NCI-H1092 treated with DMSO at 0.1 percent for 48 hours (cell line): ENCODE data around the gene GLYR1.

ENCODE experiments used
- DNase-seq: peaks from one replicate; lab custom pipeline; 2025; lab: John Stamatoyannopoulos, UW

Gene GLYR1

DNA sequence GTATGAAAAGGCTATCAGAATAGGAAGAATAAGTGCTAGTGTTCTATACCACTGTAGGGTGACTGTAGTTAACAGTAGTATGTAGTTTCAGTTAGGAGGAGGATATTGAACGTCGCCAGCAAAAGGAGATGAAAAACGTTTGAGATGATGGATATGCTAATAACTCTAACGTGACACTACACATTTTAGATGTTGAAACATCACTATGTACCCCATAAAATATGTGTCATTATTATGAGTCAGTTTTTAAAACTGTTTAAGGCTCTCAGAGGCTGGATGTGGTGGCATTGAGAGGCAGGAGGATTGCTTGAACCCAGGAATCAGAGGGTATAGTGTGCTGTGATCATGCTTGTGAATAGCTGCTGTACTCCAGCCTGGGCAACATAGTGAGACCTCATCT, 32.0 kb upstream of the GLYR1 start:
- no peak for DNase-seq

DNA sequence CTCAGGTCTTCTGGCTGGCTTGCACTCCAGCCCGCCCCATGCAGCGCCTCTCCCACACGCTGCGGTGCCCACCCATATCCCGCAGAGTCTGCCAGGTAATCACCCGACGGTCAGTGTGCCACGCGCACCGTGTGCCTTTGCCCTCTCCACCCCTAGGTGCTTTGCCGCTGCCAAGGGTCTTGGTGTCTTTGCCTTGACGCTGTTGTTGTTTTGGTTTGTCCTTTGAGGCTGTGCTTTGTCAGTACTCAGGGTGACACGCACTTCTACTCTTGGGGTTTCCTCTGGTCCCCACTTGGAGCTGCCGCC, 30.2 kb upstream of the GLYR1 start:
- DNase-seq = no peak

DNA sequence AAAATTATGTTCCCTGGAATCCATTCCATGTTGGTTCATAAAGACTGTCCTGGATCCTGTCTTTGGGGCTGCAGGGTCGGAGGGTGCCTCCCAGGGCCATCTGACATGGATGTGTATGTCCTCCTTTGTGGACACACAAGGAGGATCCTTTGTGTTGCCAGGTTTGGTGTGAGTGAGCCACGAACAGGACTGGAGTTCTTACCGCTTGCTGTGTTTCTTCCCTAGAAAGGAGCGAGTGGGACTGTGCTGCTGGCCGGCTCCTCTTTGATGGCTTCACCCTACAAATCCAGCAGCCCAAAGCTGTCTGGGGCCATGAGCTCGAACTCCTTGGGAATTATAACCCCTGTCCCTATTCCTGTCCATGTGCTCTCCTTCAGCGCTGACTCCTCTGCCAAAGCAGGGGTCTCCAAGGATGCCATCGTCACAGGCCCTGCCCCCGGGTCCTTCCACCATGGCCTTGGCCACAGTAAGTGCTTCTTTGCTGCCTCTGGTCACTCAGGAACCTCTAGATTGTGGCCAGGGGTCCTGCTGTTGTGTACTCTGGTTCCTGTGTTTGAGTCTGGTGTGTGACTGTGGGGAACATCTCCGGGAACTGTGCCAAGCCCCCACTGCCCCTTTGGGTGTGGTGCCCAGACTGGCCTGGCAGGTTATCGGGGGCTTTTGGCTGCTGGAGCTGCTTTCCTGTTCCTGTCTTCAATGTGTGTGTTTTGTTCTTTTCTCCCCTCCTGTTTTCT, 29.7 kb upstream of the GLYR1 start:
- no peak for DNase-seq

DNA sequence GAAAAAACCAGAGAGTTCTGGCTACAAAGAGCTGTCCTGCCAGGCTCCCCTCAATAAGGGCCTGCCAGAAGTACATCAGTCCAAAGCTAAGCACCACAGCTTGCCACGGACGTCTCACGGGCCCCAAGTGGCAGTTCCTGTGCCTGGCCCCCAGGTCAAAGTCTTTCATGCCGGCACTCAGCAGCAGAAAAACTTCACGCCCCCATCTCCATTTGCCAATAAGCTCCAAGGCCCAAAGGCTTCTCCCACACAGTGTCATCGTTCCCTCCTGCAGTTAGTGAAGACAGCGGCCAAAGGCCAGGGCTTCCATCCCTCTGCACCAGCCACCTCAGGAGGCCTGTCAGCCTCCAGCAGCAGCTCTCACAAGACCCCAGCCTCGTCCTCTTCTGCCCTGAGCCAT, 27.6 kb upstream of the GLYR1 start:
- DNase-seq = no peak

DNA sequence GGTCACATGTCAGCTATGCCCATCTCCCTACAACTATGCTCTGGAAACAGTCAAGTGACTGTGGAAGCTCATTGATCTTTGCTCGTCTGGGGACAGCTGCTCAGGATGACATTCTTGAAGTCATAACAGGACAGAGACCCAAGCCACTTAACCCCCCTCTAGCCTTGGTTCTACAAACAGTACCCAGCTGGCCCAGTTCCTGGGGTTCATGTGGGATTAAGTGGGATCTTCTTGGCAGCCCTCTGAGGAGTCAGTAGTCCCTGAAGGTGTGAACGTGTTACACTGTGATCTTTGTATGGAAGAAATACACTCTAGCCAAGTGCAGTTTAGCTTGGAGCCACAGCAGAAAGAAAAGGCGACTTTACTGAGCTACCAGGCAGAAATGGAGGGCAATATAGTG, 26.0 kb upstream of the GLYR1 start:
- DNase-seq = no peak

DNA sequence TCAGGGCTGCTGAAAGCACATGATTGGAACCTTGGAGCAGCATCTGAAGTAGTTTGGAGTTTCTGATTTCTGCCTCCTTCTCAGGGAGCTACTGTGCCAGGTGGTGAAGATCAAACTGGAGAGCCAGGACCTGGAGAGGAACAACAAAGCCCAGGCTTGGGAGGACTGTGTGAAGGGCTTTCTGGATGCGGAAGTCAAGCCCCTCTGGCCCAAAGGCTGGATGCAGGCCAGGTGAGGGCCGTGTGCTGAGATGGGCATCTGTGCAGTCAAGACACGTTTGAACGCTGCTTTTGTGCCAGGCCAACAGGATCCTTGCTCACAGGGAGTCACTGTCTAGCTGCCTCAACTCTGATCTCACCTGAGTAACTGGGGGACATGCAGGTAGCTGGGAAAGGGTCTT, 24.0 kb upstream of the GLYR1 start:
- DNase-seq = no peak

DNA sequence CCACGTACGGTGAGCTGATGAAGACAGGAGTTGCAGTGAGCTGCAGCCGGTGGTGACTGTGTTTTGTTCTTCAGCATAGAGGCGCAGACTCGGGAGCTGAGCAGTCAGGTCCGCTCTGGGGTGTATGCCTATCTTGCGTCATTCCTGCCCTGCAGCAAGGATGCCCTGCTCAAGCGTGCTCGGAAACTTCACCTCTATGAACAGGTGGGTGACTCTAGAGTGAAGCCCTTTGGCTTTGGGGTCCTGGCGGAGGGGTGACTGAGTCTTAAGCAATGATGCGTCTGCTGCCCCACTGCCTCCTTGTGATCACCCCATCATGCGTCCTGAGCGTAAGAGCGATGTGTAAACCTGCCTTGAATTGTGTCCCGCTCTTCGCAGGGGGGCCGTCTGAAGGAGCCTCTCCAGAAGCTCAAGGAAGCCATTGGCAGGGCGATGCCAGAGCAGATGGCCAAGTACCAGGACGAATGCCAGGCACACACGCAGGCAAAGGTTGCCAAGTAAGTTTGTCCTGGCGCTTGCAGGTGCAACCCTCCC, 23.1 kb upstream of the GLYR1 start:
- no peak for DNase-seq

DNA sequence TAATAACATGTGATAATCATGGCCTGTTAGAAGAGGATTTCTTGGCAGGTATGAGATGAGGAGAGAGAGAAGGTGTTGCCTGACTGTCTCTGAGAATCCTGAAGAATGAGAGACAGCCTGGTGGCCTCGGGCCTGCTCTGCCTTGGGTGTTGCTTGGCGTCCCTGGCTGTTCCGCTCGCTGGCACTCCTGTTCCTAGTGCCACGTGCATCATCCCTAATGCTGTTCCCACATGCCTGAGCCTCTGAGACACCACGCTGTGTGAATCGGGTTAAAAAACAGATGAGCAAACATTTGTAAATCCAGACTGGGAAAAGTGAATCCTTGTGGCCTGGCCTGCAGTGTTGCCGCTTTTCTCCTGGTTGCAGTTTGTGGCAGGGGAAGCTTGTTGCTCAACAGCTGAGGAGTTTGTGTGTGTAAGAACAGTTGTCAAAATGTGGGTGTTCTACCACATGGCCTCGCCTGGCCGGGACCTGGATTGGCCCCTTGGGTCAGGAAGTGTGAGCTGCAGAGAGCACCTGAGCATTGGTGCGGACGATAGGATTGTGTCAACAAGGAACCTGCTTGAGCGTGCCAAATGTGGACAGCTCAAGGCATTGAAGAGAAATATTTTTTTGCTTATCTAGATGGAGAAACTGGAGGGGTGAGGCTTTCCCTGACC, 22.2 kb upstream of the GLYR1 start:
- DNase-seq = no peak

DNA sequence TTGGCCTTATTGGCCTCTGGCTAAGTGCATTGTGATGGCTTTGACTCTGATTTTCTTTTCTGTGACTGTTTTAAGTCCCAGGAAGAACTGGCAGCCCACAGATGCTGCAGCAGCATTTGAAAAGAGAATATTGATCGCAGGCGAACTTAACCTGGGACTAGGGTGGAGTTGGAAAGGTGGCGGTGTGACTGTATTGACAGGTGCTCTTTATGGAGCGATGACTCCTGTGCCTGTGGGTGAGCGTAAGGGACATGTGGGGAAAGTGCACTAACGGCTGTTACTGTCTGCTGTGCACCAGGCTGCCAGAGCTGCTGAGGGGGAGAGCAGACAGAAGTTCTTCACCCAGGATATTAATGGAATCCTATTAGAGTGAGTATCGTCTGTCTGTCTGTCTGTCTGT, 21.4 kb upstream of the GLYR1 start:
- no peak for DNase-seq

DNA sequence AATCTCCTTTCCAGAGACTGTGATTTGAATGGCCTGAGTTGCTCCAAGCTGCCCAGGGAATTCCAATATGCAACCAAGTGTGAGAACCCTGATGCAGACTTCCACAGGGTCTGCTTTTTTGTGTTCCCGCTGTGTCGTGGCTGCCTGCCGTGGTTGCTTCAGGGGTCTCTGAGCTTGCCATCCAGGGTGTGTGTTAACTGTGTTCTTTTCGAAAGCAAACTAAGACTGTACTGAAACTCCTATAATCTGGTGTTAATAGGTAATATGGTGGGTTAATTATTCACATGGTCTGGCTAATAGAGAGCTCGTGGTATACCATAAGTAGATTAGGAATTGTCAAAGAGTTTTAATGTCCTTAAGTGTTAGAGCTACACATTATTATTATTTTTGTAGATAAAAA, 20.9 kb upstream of the GLYR1 start:
- no peak for DNase-seq

DNA sequence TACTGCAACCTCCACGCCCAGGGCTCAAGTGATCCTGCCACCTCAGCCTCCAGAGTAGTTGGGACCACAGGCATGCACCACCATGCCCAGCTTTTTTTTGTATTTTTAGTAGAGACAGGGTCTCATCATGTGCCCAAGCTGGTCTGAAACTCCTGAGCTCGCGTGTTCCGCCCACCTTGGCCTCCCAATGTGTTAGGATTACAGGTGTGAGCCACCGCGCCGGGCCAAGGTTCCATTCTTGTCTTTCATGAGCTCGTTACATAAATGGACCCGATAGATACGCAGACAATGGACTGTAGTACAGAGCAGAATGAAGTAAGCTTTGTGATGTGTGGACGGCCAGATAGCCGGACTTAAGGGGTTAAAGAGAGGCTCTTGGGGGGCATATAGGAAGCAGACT, 19.5 kb upstream of the GLYR1 start:
- DNase-seq = no peak

DNA sequence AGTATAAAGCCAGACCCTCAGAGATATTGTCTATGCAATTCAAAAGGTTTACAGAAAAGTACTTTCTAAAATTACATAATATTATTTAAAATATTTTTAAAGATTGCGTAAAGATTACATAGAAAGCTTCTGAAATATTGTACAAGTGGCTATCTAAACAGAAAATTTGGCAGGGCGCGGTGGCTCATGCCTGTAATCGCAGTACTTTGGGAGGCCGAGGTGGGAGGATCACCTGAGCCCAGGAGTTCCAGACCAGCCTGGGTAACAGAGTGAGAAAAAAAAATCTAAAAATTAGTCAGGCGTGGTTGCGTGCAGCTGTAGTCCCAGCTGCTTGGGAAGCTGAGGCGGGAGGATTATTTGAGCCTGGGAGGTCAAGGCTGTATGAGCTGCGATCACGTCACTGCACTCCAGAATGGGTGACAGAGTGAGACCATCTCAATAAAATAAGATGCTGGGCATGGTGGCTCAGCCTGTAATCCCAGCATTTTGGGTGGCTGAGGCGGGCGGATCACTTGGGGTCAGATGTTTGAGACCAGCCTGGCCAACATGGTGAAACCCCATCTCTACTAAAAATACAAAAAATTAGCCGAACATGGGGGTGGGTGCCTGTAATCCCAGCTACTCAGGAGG, 18.3 kb upstream of the GLYR1 start:
- DNase-seq = no peak

DNA sequence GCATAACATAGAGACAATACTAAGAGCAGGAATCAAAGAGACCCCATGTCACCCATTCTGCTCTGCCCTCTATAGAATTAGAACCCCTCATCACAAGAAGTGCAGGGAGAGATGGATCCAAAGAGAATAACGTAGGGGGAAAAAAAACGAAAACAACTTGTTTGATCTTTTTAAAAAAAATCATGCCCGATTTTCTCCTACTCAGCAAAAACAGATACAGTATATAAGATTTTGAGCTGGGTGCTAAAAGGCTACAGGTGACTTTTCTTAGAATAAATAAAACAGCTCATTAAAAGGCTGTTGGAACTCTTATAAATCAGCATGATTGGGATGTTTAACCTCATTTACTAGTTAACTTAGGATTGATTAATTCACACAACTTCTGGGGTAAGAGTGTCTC, 17.6 kb upstream of the GLYR1 start:
- DNase-seq = no peak

DNA sequence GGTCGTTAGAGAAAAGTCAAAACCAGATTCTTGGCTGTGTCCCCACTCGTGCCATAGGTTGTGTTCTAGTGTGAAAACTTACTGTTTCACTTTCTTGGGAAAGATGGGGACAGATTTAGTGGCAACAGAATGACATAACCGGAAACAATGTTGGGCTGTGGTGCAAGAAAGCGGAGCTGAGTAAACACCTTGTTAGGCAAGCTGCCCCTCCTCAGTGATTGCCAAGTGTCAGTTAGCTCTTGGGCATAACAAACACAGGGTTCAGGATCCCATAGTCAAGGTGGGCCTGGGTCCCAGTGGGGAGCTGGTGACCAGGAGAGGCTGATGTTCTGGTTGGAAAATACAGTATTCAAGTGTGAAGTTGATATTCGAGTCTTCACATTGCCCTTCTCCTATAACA, 15.6 kb upstream of the GLYR1 start:
- DNase-seq = no peak

DNA sequence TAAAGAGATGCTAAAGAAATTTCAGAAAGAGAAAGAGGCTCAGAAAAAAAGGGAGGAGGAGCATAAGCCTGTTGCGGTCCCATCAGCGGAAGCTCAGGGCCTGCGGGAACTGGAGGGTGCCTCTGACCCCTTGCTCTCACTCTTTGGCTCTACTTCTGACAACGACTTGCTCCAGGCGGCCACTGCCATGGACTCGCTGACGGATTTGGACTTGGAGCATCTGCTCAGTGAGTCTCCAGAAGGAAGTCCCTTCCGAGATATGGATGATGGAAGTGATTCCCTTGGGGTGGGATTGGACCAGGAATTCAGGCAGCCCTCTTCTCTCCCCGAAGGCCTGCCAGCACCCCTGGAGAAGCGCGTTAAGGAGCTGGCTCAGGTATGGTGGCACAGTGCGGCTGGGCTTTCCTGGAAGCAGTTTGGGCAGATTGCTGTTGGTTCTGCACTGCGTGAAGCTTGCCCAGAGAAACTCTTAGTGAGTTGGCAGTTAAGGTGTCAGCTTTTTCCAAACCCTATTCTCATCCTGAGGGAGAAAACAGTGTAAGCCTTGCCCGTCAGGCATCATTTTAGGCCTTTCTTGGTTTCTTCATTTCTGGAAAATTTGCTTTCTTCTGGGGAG, 13.7 kb upstream of the GLYR1 start:
- DNase-seq = no peak

DNA sequence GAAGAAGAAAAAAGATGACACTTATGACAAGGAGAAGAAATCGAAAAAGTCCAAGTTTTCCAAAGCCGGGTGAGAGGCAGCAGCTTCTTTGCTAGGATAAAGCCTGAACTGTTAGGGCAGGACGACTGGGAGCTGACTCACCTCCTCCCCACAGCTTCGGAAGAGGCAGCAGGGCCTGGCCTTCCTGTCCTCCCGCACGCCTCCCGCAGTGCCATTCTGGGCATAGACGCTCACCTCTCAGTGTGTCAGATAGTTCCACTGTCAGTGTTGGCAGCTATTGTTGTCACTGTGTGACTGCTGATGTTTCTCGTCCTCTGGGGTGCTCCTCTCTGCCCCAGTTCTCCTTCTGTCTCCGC, 12.8 kb upstream of the GLYR1 start:
- no peak for DNase-seq

DNA sequence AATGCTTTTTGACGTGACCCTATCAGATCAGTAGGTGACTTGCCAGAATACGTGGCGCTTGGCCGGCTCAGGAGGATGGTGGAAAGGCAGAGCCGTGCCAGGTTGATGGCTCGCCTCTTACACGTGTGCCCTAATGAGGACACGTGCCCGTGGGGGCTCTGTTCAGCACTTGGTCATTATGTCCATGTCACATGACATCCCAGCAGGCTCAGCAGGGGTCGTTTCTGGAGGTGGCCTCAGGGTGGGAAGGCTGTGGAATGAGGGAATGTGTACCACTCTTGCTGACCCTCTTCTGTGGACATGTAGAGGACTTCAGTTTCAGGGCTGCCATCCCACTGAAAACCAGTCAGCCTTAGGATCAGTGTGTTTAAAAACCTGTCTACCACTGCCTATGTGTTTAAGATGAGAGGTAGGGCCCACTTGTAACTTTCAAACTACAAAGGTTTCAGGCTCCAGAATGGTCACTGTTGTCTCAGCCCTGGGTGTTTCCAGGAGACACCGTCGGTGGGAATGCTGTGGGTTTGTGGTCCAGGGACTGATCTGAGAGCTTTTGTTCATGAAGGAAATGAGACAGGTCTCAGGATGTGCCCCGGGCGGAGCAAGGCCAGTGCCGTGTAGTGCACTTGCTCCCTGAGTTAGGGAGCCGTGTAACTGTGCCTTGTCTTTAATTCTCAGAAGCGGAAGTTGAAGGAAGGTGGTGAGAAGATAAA, 12.3 kb upstream of the GLYR1 start:
- DNase-seq = no peak

DNA sequence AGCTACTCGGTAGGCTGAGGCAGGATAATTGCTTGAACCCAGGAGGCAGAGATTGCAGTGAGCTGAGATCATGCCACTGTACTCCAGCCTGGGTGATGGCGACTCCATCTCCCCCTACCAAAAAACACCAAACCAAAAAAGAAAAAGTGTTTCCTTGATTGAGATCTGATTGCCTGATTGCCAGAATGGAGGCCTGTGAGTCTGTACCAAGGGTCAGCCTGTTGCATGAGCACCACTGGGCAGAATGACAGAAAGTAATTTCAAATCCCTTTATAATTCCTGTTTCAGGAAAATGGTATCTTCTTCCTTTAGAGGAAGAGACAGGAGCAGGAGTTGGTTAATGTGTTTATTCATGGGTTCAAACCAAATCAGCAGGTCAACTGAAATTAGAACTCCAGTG, 8.7 kb upstream of the GLYR1 start:
- no peak for DNase-seq

DNA sequence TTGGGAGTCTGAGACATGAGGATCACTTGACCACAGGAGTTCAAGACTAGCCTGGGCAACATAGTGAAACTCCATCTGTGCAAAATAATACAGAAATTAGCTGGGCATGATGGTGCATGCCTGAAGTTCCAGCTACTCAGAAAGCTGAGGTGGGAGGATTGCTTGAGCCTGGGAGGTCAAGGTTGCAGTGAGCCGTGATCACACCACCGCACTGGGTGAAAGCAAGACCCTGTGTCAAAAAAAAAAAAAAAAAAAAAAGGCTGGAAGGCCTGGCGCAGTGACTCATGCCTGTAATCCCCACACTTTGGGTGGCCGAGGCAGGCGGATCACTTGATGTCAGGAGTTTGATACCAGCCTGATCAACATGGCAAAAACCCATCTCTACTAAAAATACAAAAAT, 8.3 kb upstream of the GLYR1 start:
- no peak for DNase-seq

DNA sequence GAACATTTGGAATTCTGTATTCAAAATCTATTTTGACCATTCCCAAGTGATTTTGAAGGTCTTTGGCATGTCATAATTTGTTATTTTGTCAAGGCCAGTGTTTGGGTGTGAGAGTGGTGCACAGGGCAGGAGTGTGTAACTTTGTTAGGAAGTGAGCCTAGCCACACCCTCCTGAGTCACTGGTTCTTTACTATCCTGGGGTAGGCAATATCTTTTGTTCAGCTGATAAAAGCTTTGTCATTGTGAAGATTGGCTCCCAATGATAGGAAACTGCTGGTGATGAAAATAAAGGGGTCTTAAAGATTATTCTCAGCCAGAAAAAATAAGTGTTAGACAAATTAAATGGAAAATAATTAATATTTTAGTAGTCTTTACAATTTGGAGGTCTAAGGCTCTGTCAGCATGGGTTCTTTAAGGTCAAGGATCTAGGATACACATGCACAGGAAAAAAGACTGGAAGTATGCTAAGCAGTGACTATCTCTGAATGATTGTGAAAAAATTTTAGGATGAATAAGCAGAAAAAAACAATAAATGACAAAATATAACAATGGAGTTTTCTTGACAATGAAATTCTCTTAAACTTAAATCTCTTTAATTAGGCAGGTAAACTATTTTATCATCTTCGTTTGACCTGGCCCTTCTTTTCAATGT, 5.3 kb upstream of the GLYR1 start:
- DNase-seq = no peak

DNA sequence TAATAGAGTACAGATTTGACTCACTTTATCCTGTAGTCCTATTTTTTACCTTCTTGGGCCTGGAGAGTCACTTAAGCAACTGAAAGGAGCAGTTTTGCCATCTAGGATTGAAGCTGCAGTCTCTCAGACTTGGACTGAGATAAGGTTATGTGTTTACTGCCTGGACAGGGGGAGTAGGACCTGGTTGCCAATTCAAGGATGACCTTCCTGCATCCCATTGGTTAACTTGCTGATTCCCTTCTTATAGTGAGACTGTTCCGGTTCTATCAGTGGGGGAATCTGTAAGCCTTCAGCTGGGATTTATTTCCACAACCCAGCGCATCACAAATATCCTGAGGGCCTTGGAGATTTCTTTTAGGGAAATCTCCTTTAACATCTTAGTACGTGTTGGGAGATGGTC, 3.1 kb upstream of the GLYR1 start:
- no peak for DNase-seq
